Skeletal muscle tissue (tissue), 4 donors: Measurements from ENCODE around the gene SGCE. TPM values are rescaled to one million over a fixed set of nuclear protein-coding genes. Genes with fewer than 3 reads are reported as not detected.

Experiments
- H3K27ac ChIP-seq: one replicate; pipeline ENCODE4 v1.7.0; 2013; ENCODE audit warnings: mild to moderate bottlenecking, low read depth, low read length, inconsistent platforms
- H3K27me3 ChIP-seq, 3 donors: one replicate each; pipeline ENCODE4 v1.7.0; 2013; ENCODE audit warnings: low read length in 3 of 3; ENCODE audit not compliant: control insufficient read depth in 3 of 3, insufficient read depth in 3 of 3
- H3K36me3 ChIP-seq, 3 donors: one replicate each; pipeline ENCODE4 v1.7.0; 2013; ENCODE audit warnings: low read length in 3 of 3; ENCODE audit not compliant: control insufficient read depth in 3 of 3, insufficient read depth in 3 of 3
- H3K4me1 ChIP-seq, 3 donors: one replicate each; pipeline ENCODE4 v1.7.0; 2013; ENCODE audit warnings: low read length in 3 of 3, mild to moderate bottlenecking in 3 of 3; ENCODE audit not compliant: control insufficient read depth in 3 of 3, insufficient read depth in 3 of 3
- H3K4me3 ChIP-seq, 3 donors: one replicate each; pipeline ENCODE4 v1.7.0; 2013; ENCODE audit warnings: low read length in 3 of 3
- H3K9ac ChIP-seq, 3 donors: one replicate each; pipeline ENCODE4 v1.7.0; 2013; ENCODE audit warnings: low read length in 3 of 3, mild to moderate bottlenecking in 3 of 3, moderate library complexity in 2 of 3, low read depth in 1 of 3
- H3K9me3 ChIP-seq, 3 donors: one replicate each; pipeline ENCODE4 v1.7.0; 2013; ENCODE audit warnings: low read length in 3 of 3; ENCODE audit not compliant: control insufficient read depth in 3 of 3
- total RNA-seq: library from RNA; depleted of rRNA; stranded (reverse); fragments of >200 nt; gene quantifications from one replicate; pipeline ENCODE4 v1.2.3, GENCODE V29; 2014
- donor health status: Osteomylitis.

The SGCE gene
- total RNA-seq, 1 donor from 2014 or later: 184 TPM

- Histone ChIP-seq H3K4me3 (no peak overlapping the region), H3K27ac (no peak overlapping the region), H3K9me3 (no peaks in the 10 kb centered on the region), H3K4me1 (no peaks in the 10 kb centered on the region), H3K36me3 (no peaks in the 10 kb centered on the region), H3K27me3 (no peaks in the 10 kb centered on the region), H3K9ac (no peak overlapping the region)
Observed at GRCh38 chr7:94683066-94683465, 27.1 kb upstream of the SGCE start.

GRCh38 chr7:94679358-94679757 lies 23.4 kb upstream of the SGCE start:
- no peak overlapping the region for H3K9ac ChIP-seq
- no peaks in the 10 kb centered on the region for H3K36me3 ChIP-seq
- H3K27ac ChIP-seq: no peak overlapping the region
- no peaks in the 10 kb centered on the region for H3K9me3 ChIP-seq
- no peaks in the 10 kb centered on the region for H3K27me3 ChIP-seq
- no peaks in the 10 kb centered on the region for H3K4me1 ChIP-seq
- no peak overlapping the region for H3K4me3 ChIP-seq

GRCh38 chr7:94676431-94676830 lies 20.5 kb upstream of the SGCE start:
- Histone ChIP-seq H3K36me3 (no peaks in the 10 kb centered on the region), H3K27ac (no peak overlapping the region), H3K9ac (no peak overlapping the region), H3K4me3 (no peak overlapping the region), H3K27me3 (no peaks in the 10 kb centered on the region), H3K4me1 (no peaks in the 10 kb centered on the region), H3K9me3 (no peaks in the 10 kb centered on the region)

- no peak overlapping the region for H3K9ac ChIP-seq
- no peaks in the 10 kb centered on the region for H3K36me3 ChIP-seq
- no peaks in the 10 kb centered on the region for H3K27me3 ChIP-seq
- no peaks in the 10 kb centered on the region for H3K9me3 ChIP-seq
- H3K4me1 ChIP-seq: no peaks in the 10 kb centered on the region
- H3K4me3 ChIP-seq: no peak overlapping the region
- no peak overlapping the region for H3K27ac ChIP-seq
Observed at GRCh38 chr7:94675356-94675755, 19.4 kb upstream of the SGCE start.

GRCh38 chr7:94671444-94672235 lies 15.7 kb upstream of the SGCE start:
- no peak overlapping the region for H3K4me3 ChIP-seq
- H3K27me3 ChIP-seq: no peaks in the 10 kb centered on the region
- no peaks in the 10 kb centered on the region for H3K36me3 ChIP-seq
- no peaks in the 10 kb centered on the region for H3K4me1 ChIP-seq
- no peak overlapping the region for H3K27ac ChIP-seq
- no peaks in the 10 kb centered on the region for H3K9me3 ChIP-seq
- no peak overlapping the region for H3K9ac ChIP-seq

GRCh38 chr7:94669773-94670495 lies 14.0 kb upstream of the SGCE start:
- H3K4me1 ChIP-seq: no peaks in the 10 kb centered on the region
- H3K27me3 ChIP-seq: no peaks in the 10 kb centered on the region
- no peak overlapping the region for H3K4me3 ChIP-seq
- H3K9me3 ChIP-seq: no peaks in the 10 kb centered on the region
- H3K36me3 ChIP-seq: no peaks in the 10 kb centered on the region
- H3K9ac ChIP-seq: no peak overlapping the region
- H3K27ac ChIP-seq: no peak overlapping the region

GRCh38 chr7:94666879-94667587 lies 11.1 kb upstream of the SGCE start:
- no peak overlapping the region for H3K9ac ChIP-seq
- H3K9me3 ChIP-seq: no peaks in the 10 kb centered on the region
- H3K27ac ChIP-seq: no peak overlapping the region
- no peaks in the 10 kb centered on the region for H3K36me3 ChIP-seq
- H3K4me1 ChIP-seq: no peaks in the 10 kb centered on the region
- H3K4me3 ChIP-seq: no peak overlapping the region
- no peaks in the 10 kb centered on the region for H3K27me3 ChIP-seq

GRCh38 chr7:94665426-94665825 lies 9.5 kb upstream of the SGCE start:
- no peak overlapping the region for H3K27ac ChIP-seq
- H3K9me3 ChIP-seq: no peaks in the 10 kb centered on the region
- H3K4me1 ChIP-seq: no peaks in the 10 kb centered on the region
- H3K27me3 ChIP-seq: no peaks in the 10 kb centered on the region
- H3K9ac ChIP-seq: no peak overlapping the region
- no peaks in the 10 kb centered on the region for H3K36me3 ChIP-seq
- H3K4me3 ChIP-seq: no peak overlapping the region

- Histone ChIP-seq H3K27ac (no peak overlapping the region), H3K27me3 (no peaks in the 10 kb centered on the region), H3K9me3 (no peaks in the 10 kb centered on the region), H3K4me3 (no peak overlapping the region), H3K9ac (no peak overlapping the region), H3K36me3 (no peaks in the 10 kb centered on the region), H3K4me1 (no peaks in the 10 kb centered on the region)
Observed at GRCh38 chr7:94664023-94664422, 8.1 kb upstream of the SGCE start.

- Histone ChIP-seq H3K27me3 (no peaks in the 10 kb centered on the region), H3K9me3 (no peaks in the 10 kb centered on the region), H3K4me3 (no peak overlapping the region), H3K4me1 (no peaks in the 10 kb centered on the region), H3K27ac (no peak overlapping the region), H3K9ac (no peak overlapping the region), H3K36me3 (no peaks in the 10 kb centered on the region)
Observed at GRCh38 chr7:94662548-94662947, 6.6 kb upstream of the SGCE start.
